ENCODE results near the gene VIPR1.

VIPR1 gene

DNA sequence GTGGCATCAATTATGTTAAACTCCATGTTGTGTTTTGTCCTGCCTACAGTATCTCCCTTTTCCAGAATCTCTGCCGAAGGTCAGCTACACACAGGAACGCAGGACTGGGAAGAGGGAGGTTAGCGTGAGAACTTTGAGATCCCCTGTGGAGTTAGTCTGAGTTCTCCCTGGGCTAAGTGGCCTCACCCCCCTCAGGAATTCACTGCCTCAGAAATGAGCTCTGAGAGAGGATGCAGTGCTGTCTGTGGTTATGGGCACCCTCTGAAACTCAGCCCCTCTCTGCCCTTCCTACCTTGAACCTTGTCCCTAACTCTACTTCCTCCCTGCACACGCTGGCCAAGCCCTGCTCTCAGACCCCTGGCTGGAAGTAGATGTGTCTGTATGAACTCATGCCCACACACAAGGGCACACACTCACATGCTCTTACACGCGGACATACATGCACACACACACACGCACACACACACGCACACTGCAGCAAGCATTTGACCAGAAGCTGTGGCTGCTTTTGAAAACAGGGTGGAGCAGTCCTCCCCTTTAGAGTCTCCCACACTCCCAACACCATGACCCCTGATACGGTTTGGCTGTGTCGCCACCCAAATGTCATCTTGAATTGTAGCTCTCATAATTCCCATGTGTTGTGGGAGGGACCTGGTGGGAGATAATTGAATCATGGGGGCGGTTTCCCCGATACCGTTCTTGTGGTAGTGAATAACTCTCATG is 5.3 kb upstream of the VIPR1 start:
- Histone ChIP-seq H3K36me3 (ENCODE audit: insufficient read depth, low read depth, low read length) (no peaks in the 10 kb centered on the region), H3K9me3 (ENCODE audit: insufficient read depth, low read depth, low read length) (no peaks in the 10 kb centered on the region), H3K9ac (ENCODE audit: low read depth, low read length) (no peak overlapping the region), H3K4me1 (ENCODE audit: insufficient read depth, low read length) (peaks cover 9% of the 10 kb centered on the region; the same call in 1 of the 2 replicates), H3K4me3 (ENCODE audit: low read length) (peak overlapping the region; percentile 48), H3K27me3 (ENCODE audit: insufficient read depth, low read length) (peaks cover 44% of the 10 kb centered on the region), H3K27ac (ENCODE audit: low read length) (no peak overlapping the region)

DNA sequence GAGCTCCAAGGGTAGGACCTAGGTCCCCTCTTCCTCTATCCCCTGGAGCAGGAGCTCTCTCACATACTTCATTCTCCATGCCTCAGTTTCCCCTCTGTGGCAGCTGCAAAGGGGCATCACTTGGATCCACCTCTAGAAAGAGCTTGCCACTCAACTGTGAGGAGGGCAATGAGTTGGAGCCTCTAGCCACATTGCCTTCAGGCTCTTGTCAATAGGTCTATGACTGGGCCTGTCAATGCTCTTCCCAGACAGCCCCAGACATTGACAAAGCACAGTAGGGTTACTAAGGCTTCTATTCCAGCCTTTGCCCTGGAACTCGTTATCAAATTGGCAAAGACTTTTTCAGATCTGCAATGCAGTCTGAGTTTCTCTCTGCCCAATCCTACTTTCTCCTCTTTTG is 4.4 kb upstream of the VIPR1 start:
- Histone ChIP-seq H3K4me3 (ENCODE audit: low read length) (no peak overlapping the region), H3K27me3 (ENCODE audit: insufficient read depth, low read length) (peaks cover 49% of the 10 kb centered on the region), H3K36me3 (ENCODE audit: insufficient read depth, low read depth, low read length) (no peaks in the 10 kb centered on the region), H3K4me1 (ENCODE audit: insufficient read depth, low read length) (peaks cover 9% of the 10 kb centered on the region; the same call in 1 of the 2 replicates), H3K9ac (ENCODE audit: low read depth, low read length) (no peak overlapping the region), H3K9me3 (ENCODE audit: insufficient read depth, low read depth, low read length) (no peaks in the 10 kb centered on the region), H3K27ac (ENCODE audit: low read length) (no peak overlapping the region)

DNA sequence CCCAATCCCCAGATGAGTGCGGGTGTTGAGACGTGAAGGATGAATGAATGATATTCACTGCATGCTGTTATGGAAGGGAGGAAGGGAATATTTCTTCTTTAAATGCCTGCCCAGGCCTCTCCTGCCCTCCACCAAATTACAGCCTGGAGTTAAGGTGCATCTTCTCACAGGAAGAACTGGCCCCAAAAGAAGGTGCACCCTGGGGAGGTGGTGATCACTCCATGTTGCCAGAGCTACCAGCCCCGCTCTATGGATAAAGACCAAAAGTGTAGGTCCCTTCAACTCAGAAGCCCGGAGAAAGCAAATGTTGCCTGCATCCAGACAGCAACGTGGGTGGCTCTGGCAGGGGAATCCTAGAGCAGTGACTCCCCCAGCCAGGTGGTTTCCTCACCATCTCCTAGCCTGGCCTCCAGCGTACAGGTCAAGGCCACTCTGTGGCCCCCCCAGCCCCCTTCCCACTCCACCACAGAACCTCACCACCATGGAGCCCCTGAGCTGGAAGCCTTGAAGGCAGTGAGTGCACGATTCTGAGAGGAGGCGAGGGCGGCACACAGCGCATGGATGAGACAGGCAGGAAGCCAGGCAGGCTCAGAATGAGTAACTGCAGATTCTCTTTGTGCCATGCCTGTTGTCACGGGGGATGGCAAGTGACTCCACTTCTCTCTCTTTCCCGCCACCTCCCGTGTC is 3.5 kb upstream of the VIPR1 start:
- H3K36me3 ChIP-seq (ENCODE audit: insufficient read depth, low read depth, low read length), result no peaks in the 10 kb centered on the region
- H3K4me1 ChIP-seq (ENCODE audit: insufficient read depth, low read length), result peaks cover 9% of the 10 kb centered on the region; the same call in 1 of the 2 replicates
- H3K9me3 ChIP-seq (ENCODE audit: insufficient read depth, low read depth, low read length), result no peaks in the 10 kb centered on the region
- no peak overlapping the region for H3K27ac ChIP-seq (ENCODE audit: low read length)
- no peak overlapping the region for H3K9ac ChIP-seq (ENCODE audit: low read depth, low read length)
- peaks cover 58% of the 10 kb centered on the region for H3K27me3 ChIP-seq (ENCODE audit: insufficient read depth, low read length)
- H3K4me3 ChIP-seq (ENCODE audit: low read length), result no peak overlapping the region

DNA sequence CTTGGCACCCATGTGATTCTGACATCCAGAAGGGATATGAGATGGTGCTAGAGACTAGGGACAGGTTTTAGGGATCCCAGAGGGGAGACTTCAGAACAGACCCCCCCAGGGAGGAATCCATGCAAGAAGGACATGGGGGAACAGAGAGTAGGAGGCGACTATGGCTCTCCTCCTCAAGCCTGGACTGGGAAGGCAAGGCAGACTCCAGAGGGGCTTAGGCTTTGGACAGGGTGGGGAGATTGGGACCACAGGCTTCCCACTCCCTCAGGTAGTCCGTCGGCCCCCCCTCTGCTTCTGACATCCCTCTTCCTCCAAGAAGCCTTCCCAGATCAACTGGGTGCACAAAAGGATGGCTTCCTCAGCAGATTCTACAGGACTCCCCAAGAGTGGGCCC is 3.0 kb upstream of the VIPR1 start:
- H3K27ac ChIP-seq (ENCODE audit: low read length), result no peak overlapping the region
- H3K9me3 ChIP-seq (ENCODE audit: insufficient read depth, low read depth, low read length), result no peaks in the 10 kb centered on the region
- peaks cover 61% of the 10 kb centered on the region for H3K27me3 ChIP-seq (ENCODE audit: insufficient read depth, low read length)
- H3K36me3 ChIP-seq (ENCODE audit: insufficient read depth, low read depth, low read length), result no peaks in the 10 kb centered on the region
- H3K4me1 ChIP-seq (ENCODE audit: insufficient read depth, low read length), result peaks cover 9% of the 10 kb centered on the region; the same call in 1 of the 2 replicates
- no peak overlapping the region for H3K4me3 ChIP-seq (ENCODE audit: low read length)
- H3K9ac ChIP-seq (ENCODE audit: low read depth, low read length), result no peak overlapping the region

DNA sequence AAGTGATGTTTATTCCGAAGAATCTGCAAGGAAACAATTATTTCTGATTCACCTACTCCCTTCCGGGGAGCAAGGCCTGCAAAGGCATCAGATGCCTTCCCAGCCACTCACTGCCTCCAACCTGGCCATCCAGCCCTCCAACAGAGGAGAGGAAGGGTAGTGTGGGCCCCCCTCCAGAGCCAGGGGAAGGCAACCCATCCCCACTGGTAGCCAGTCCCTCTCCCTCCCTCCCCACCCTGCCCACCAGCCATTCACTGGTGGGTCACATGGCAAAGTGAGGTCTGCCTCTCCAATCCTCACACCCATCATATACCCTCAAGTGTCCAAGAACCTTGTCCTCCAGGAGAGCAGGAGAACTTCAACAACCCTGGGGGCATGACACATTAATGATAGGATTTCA is 2.4 kb upstream of the VIPR1 start:
- no peak overlapping the region for H3K27ac ChIP-seq (ENCODE audit: low read length)
- H3K9me3 ChIP-seq (ENCODE audit: insufficient read depth, low read depth, low read length), result no peaks in the 10 kb centered on the region
- peaks cover 61% of the 10 kb centered on the region for H3K27me3 ChIP-seq (ENCODE audit: insufficient read depth, low read length)
- H3K36me3 ChIP-seq (ENCODE audit: insufficient read depth, low read depth, low read length), result no peaks in the 10 kb centered on the region
- H3K4me1 ChIP-seq (ENCODE audit: insufficient read depth, low read length), result peaks cover 9% of the 10 kb centered on the region; the same call in 1 of the 2 replicates
- no peak overlapping the region for H3K4me3 ChIP-seq (ENCODE audit: low read length)
- no peak overlapping the region for H3K9ac ChIP-seq (ENCODE audit: low read depth, low read length)

DNA sequence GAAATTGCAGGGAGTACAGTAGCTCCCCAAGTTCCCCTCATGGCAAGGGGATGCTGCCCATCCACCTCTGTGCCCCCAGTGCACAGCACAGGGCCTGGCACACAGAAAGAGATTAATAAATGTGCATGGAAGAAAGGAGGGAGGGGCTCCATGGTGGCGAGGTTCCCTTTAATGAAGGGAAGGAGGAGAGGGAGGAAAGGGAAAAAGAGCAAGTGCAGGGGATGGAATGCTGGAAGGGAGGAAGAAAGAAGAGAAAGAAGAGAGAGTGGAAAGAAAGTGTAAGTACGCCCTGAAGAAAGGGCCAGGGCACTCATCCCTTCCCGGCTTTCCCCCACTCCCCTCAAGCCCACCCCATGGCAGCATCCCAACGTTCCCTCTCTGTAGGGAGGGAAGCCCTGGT is 1.5 kb upstream of the VIPR1 start:
- peaks cover 9% of the 10 kb centered on the region; the same call in 1 of the 2 replicates for H3K4me1 ChIP-seq (ENCODE audit: insufficient read depth, low read length)
- no peaks in the 10 kb centered on the region for H3K9me3 ChIP-seq (ENCODE audit: insufficient read depth, low read depth, low read length)
- H3K27ac ChIP-seq (ENCODE audit: low read length), result no peak overlapping the region
- peak overlapping the region; percentile 80 for H3K4me3 ChIP-seq (ENCODE audit: low read length)
- H3K36me3 ChIP-seq (ENCODE audit: insufficient read depth, low read depth, low read length), result no peaks in the 10 kb centered on the region
- no peak overlapping the region for H3K9ac ChIP-seq (ENCODE audit: low read depth, low read length)
- peaks cover 61% of the 10 kb centered on the region for H3K27me3 ChIP-seq (ENCODE audit: insufficient read depth, low read length)

DNA sequence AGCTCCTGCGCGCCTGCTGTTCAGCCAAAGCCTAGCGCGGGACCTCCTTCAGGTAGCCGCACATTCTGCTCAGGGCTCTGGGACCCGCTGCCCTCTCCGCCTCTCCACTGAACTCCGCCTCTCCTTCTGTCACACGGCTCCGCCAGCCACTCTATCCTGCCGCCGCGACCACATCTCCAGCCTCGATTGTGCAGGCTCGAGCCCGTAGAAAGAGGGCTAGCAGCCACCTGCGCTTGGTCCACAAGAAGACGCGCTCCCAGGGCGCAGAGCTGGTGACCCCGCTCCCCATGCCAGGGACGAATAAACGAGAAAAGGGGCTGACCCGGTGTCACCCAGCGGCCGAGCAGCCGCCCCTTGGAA is 1.1 kb upstream of the VIPR1 start:
- H3K9me3 ChIP-seq (ENCODE audit: insufficient read depth, low read depth, low read length), result no peaks in the 10 kb centered on the region
- H3K27me3 ChIP-seq (ENCODE audit: insufficient read depth, low read length), result peaks cover 61% of the 10 kb centered on the region
- H3K4me1 ChIP-seq (ENCODE audit: insufficient read depth, low read length), result peaks cover 6% of the 10 kb centered on the region; the same call in 1 of the 2 replicates
- peak overlapping the region; percentile 80 for H3K4me3 ChIP-seq (ENCODE audit: low read length)
- H3K36me3 ChIP-seq (ENCODE audit: insufficient read depth, low read depth, low read length), result no peaks in the 10 kb centered on the region
- H3K9ac ChIP-seq (ENCODE audit: low read depth, low read length), result no peak overlapping the region
- H3K27ac ChIP-seq (ENCODE audit: low read length), result no peak overlapping the region

DNA sequence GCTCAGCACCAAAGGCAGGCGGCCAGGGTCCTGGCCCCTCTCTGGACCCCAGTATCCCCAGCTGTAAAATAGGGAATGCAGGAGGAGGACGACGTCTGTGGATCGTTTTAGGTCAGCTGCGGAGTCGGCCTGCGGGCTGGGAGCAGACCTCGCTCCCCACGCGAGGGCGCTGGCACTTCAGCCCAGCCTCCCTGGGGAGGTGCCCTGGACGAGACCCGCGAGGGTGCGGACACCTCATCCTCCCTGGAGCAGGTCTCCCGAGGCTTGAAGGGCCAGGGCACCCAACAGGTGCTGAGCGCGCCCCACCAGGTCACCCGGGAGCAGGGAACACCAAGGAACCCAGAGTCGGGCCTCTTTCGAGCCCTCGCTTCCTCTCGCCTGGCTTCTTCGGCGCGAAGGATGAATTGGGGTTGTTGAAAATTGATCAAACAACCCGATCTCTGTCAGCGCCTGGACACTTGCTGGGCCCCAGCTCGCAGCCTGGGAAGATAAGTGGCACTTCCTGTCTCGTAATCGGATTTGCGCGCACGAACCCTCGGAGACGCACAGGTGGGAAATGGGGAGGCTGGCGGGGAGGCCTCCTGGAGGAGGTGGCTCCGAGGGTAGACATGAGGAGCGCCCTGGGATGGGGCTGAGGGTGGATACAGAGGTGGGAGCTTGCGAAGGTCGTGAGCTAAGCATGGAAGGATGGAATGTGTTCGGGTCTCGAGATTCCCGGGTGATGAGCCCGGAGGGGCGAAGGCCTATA is 588 bp upstream of the VIPR1 start:
- Histone ChIP-seq H3K4me1 (ENCODE audit: insufficient read depth, low read length) (peaks cover 4% of the 10 kb centered on the region; the same call in 1 of the 2 replicates), H3K36me3 (ENCODE audit: insufficient read depth, low read depth, low read length) (no peaks in the 10 kb centered on the region), H3K9me3 (ENCODE audit: insufficient read depth, low read depth, low read length) (no peaks in the 10 kb centered on the region), H3K27me3 (ENCODE audit: insufficient read depth, low read length) (peaks cover 61% of the 10 kb centered on the region), H3K9ac (ENCODE audit: low read depth, low read length) (peak overlapping the region; percentile 56; the same call in 1 of the 2 replicates), H3K27ac (ENCODE audit: low read length) (no peak overlapping the region), H3K4me3 (ENCODE audit: low read length) (peak overlapping the region; percentile 80)

DNA sequence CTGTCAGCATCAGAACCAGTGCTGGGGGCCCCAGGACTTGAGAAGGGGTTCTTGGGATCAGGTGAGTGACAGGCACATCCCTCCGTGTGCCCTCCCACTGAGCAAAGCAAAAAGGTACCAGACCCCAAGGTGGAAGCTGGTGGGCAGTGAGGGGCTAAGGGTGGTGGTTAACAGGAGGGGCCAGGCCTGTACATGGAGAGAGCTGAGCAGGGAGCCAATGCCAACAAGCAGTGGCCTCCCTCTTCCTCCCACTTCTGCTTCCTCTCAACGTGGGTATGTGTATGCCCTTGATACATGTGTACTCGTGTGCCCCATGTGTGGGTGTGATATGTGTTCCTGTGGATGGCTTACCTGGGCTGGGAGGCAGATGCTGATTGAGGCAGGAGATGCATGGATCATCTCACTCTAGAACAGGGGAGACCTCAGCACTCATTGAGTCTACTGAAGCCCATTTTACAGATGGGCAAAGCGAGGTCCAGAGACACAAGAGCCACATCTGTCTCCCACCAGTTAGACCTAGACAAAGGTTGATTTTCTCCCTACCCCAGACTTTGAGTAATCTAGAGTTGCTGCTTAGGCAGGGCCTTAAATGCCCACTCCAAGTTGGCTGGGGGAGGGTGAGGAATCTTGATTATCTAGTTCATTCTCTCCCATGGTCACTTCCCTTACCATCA is 945 bp downstream of the VIPR1 start:
- Histone ChIP-seq H3K4me1 (ENCODE audit: insufficient read depth, low read length) (peaks cover 9% of the 10 kb centered on the region; the same call in 1 of the 2 replicates), H3K36me3 (ENCODE audit: insufficient read depth, low read depth, low read length) (no peaks in the 10 kb centered on the region), H3K9ac (ENCODE audit: low read depth, low read length) (peak overlapping the region; percentile 18; the same call in 1 of the 2 replicates), H3K27ac (ENCODE audit: low read length) (no peak overlapping the region), H3K9me3 (ENCODE audit: insufficient read depth, low read depth, low read length) (no peaks in the 10 kb centered on the region), H3K4me3 (ENCODE audit: low read length) (peak overlapping the region; percentile 80), H3K27me3 (ENCODE audit: insufficient read depth, low read length) (peaks cover 54% of the 10 kb centered on the region)

DNA sequence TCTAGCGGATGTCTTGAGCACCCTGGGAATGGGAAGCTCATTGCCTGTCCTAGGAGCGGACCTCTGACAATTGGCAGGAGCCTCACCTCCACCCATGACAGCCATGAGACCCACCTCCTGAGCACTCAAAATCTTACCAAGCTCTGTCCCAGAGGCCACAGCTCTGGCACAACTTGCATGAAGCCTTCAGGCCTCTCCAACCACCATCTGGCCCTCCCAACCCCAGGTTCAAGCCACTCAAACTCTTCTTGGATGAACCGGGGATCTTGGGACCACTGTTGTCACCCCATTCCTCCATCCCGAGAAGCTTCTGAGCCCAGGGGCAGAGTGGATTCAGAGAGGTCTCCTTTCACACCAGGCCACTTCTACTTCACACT is 1.5 kb downstream of the VIPR1 start:
- Histone ChIP-seq H3K27me3 (ENCODE audit: insufficient read depth, low read length) (peaks cover 49% of the 10 kb centered on the region), H3K4me1 (ENCODE audit: insufficient read depth, low read length) (peaks cover 9% of the 10 kb centered on the region; the same call in 1 of the 2 replicates), H3K27ac (ENCODE audit: low read length) (no peak overlapping the region), H3K4me3 (ENCODE audit: low read length) (no peak overlapping the region), H3K9ac (ENCODE audit: low read depth, low read length) (no peak overlapping the region), H3K36me3 (ENCODE audit: insufficient read depth, low read depth, low read length) (no peaks in the 10 kb centered on the region), H3K9me3 (ENCODE audit: insufficient read depth, low read depth, low read length) (no peaks in the 10 kb centered on the region)

DNA sequence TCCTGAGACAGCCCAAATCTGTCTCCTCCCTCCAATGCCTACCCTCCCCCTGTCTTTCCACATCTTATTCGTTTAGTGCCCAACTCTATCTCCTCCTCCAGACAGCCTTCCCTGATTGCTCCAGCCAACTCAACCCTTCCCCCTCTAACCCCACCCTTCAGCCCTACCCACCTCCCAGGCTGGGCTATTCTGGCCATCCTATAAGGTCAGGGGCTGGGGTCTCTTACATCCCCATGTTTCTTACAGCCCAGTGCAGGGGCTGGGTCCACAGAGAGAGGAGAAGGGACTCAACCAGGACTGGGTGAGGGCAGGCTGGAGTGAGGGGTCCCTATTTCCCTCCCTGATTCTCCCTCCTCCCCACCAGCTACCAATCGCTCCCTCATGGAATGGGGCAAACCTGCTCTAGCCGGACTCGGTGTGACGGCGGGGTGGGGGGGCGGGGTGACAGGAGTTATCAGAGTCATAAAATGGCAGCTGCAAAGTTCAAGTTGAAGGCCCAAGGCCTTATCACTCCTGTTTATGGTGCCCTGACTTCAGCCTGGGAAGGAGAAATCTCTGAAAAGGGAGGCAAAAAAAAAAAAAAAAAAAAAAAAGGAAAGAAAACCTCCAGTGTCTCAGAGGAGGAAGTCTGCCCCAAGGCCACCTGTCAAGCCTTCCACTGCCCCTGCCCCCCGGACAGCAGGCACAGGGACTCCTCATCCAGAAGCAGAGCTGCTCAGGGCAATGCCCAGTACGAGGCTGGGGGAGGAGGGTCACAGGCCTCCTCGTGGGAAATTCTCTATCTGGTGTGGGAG is 2.1 kb downstream of the VIPR1 start:
- no peak overlapping the region for H3K9ac ChIP-seq (ENCODE audit: low read depth, low read length)
- H3K27me3 ChIP-seq (ENCODE audit: insufficient read depth, low read length), result peaks cover 43% of the 10 kb centered on the region
- H3K36me3 ChIP-seq (ENCODE audit: insufficient read depth, low read depth, low read length), result no peaks in the 10 kb centered on the region
- no peak overlapping the region for H3K4me3 ChIP-seq (ENCODE audit: low read length)
- peaks cover 9% of the 10 kb centered on the region; the same call in 1 of the 2 replicates for H3K4me1 ChIP-seq (ENCODE audit: insufficient read depth, low read length)
- H3K27ac ChIP-seq (ENCODE audit: low read length), result no peak overlapping the region
- no peaks in the 10 kb centered on the region for H3K9me3 ChIP-seq (ENCODE audit: insufficient read depth, low read depth, low read length)
